A673 (cell line): ENCODE measurements around the gene FAM153A. TPM values are rescaled to one million over a fixed set of nuclear protein-coding genes. Genes with fewer than 3 reads are reported as not detected.
"Not testable (repeated sequence)": the region's sequence is repeated elsewhere in the genome, so short reads cannot be mapped to it uniquely, and the experiment has no call there.

Experiments
- BruUV-seq: library from RNA; stranded (reverse); fragments of 400-500 nt; replicated peaks from 2 replicates; lab custom pipeline; 2021; lab: Mats Ljungman, UMichigan
- CTCF ChIA-PET: fragments of 300-600 bp; sonication (Branson Sonifier 250); formaldehyde crosslinking; loops from one replicate; lab custom pipeline; 2022; ENCODE audit warnings: antibody characterized with exemption; lab: Charles Lee
- POLR2A ChIA-PET: fragments of 300-600 bp; sonication (Branson Sonifier 250); formaldehyde crosslinking; loops from one replicate; lab custom pipeline; 2022; ENCODE audit warnings: antibody characterized with exemption; ENCODE audit not compliant: low non-redundant PET; lab: Charles Lee
- DNase-seq: peaks from one replicate; pipeline ENCODE4 v3.0.0-alpha.2; 2015; ENCODE audit warnings: low spot score
- H3K27ac ChIP-seq: fragments of 200-600 bp; sonication (generic); 2 replicates; pipeline ENCODE4 v1.5.1; 2016; ENCODE audit warnings: mixed run types, low read depth, mild to moderate bottlenecking, mixed read lengths, antibody characterized with exemption, low read length; ENCODE audit not compliant: poor library complexity, severe bottlenecking
- H3K27me3 ChIP-seq: fragments of 200-600 bp; sonication (generic); replicated peaks from 2 replicates; pipeline ENCODE4 v1.6.1; 2017; ENCODE audit warnings: mixed run types, low read depth, mild to moderate bottlenecking, mixed read lengths, antibody characterized with exemption, low read length; ENCODE audit not compliant: insufficient read depth, poor library complexity
- H3K36me3 ChIP-seq: fragments of 200-600 bp; sonication (generic); 2 replicates; pipeline ENCODE4 v1.6.1; 2016; ENCODE audit warnings: mixed run types, mild to moderate bottlenecking, mixed read lengths, antibody characterized with exemption, low read length; ENCODE audit not compliant: insufficient read depth, poor library complexity, severe bottlenecking
- H3K4me1 ChIP-seq: fragments of 200-600 bp; sonication (generic); 2 replicates; pipeline ENCODE4 v1.6.1; 2017; ENCODE audit warnings: mixed run types, mild to moderate bottlenecking, mixed read lengths, antibody characterized with exemption, low read length; ENCODE audit not compliant: insufficient read depth, poor library complexity, severe bottlenecking
- H3K4me3 ChIP-seq: fragments of 200-600 bp; sonication (generic); 2 replicates; pipeline ENCODE4 v1.5.1; 2016; ENCODE audit warnings: low read depth, mixed run types, mild to moderate bottlenecking, mixed read lengths, low read length; ENCODE audit not compliant: poor library complexity, severe bottlenecking
- H3K9me3 ChIP-seq: fragments of 200-600 bp; sonication (generic); 2 replicates; pipeline ENCODE4 v1.6.1; 2016; ENCODE audit warnings: mixed run types, low read depth, mild to moderate bottlenecking, mixed read lengths, antibody characterized with exemption, low read length; ENCODE audit not compliant: poor library complexity, severe bottlenecking
- intact Hi-C: fragments of 100-400 bp; cut with micrococcal nuclease; formaldehyde crosslinking; loops from one replicate; pipeline ENCODE4 v1.10.0; 2022; ENCODE audit not compliant: unreplicated experiment
- total RNA-seq: library from RNA; stranded (reverse); gene quantifications from 2 replicates; pipeline ENCODE4 v1.2.3, GENCODE V29; 2021

FAM153A gene
- total RNA-seq, 1 experiment from 2014 or later: not detected

- H3K9me3 ChIP-seq, DNase-seq, intact Hi-C loops, H3K27ac ChIP-seq, POLR2A ChIA-PET, CTCF ChIA-PET, BruUV-seq, H3K27me3 ChIP-seq, H3K4me3 ChIP-seq, H3K4me1 ChIP-seq, H3K36me3 ChIP-seq: not testable (repeated sequence)
Measured at GRCh38 chr5:177812160-177812743, 29.6 kb upstream of the FAM153A start.

GRCh38 chr5:177809209-177809913 lies 26.7 kb upstream of the FAM153A start:
- CTCF ChIA-PET, POLR2A ChIA-PET, H3K27ac ChIP-seq, H3K36me3 ChIP-seq, H3K4me3 ChIP-seq, H3K9me3 ChIP-seq, H3K4me1 ChIP-seq, H3K27me3 ChIP-seq, intact Hi-C loops, DNase-seq, BruUV-seq: not testable (repeated sequence)

DNA sequence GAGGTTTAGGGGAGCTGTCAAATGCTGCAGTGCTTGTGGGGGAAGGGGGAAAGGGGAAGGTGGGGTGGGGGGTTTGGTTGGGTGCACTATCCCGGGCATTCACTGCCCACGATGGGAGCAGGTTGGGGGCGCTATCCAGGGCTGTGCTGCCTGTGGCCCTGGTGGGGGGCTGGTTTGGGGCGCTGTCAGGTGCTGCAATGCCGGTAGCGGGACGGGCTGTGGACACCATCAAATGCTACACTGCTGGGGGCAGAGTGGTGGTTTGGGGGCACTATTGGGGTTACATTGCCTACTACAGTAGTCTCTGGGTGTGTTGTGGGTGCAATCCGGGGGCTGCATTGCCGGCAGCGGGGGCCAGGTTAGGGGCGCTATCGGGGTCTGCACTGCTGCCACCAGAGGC lies 25.7 kb upstream of the FAM153A start:
- H3K36me3 ChIP-seq, DNase-seq, intact Hi-C loops, H3K4me1 ChIP-seq, H3K4me3 ChIP-seq, CTCF ChIA-PET, H3K27ac ChIP-seq, H3K9me3 ChIP-seq, H3K27me3 ChIP-seq, POLR2A ChIA-PET, BruUV-seq: not testable (repeated sequence)

GRCh38 chr5:177807265-177807664 lies 24.6 kb upstream of the FAM153A start:
- H3K27me3 ChIP-seq, CTCF ChIA-PET, H3K36me3 ChIP-seq, DNase-seq, POLR2A ChIA-PET, H3K4me3 ChIP-seq, H3K9me3 ChIP-seq, intact Hi-C loops, BruUV-seq, H3K27ac ChIP-seq, H3K4me1 ChIP-seq: not testable (repeated sequence)

DNA sequence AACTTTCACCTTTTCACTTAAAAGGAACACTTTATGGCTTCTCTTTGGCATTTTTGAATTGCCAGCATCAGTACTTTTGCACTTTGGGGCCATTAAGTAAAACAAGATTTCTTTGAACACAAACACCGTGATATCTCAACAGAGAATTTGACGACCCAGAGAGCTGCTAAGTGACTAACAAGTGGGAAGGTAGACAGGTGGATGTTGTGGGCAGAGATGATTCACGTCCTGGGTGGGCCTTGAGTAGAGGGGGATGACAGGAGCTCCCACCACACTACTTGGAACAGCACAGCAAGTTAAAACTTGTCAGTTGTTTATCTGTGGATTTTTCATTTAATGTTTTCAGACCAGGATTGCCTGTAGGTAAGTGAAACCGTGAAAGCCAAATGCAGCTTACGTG lies 18.7 kb upstream of the FAM153A start:
- H3K27me3 ChIP-seq, H3K27ac ChIP-seq, POLR2A ChIA-PET, H3K4me1 ChIP-seq, intact Hi-C loops, CTCF ChIA-PET, DNase-seq, H3K9me3 ChIP-seq, BruUV-seq, H3K36me3 ChIP-seq, H3K4me3 ChIP-seq: not testable (repeated sequence)

DNA sequence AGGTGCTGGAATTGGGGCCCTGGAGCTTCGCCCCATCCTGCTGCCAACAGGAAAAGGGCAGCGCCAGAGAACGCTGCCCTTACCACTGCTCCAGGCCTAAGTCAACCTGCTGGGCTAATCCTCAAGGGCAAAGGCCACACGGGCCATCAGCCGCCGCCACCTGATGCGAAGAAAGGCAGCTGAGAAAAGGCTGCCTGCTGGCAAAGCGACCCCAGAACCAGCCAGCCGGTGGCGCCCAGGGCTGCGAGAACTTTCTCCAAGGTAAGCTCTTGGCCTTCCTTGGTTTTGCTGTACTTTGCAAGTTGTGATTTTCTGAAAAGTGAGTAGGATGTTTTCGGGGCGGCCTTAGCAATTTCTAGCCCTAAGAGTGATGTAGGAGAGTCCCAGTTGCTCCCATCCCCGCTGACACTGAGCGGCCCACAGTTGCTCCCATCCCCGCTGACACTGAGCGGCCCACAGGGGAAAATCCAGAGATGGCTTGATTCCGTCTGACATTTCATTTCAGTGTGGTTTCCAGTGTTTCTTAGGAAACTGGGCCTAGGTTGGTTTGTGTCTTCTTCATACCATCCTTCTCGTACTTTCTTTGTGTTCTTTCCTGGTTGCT lies 15.6 kb upstream of the FAM153A start:
- H3K36me3 ChIP-seq, BruUV-seq, H3K9me3 ChIP-seq, intact Hi-C loops, CTCF ChIA-PET, H3K27me3 ChIP-seq, H3K4me1 ChIP-seq, H3K4me3 ChIP-seq, POLR2A ChIA-PET, DNase-seq, H3K27ac ChIP-seq: not testable (repeated sequence)

- CTCF ChIA-PET, H3K27me3 ChIP-seq, BruUV-seq, H3K4me3 ChIP-seq, H3K27ac ChIP-seq, H3K4me1 ChIP-seq, H3K36me3 ChIP-seq, H3K9me3 ChIP-seq, intact Hi-C loops, POLR2A ChIA-PET, DNase-seq: not testable (repeated sequence)
Measured at GRCh38 chr5:177793272-177793671, 10.6 kb upstream of the FAM153A start.
